ENCODE data around the gene TBRG4.
A peak's percentile ranks its signal among the peaks of the same experiment; 100 is the strongest.
"Not testable (repeated sequence)": the region's sequence is repeated elsewhere in the genome, so short reads cannot be mapped to it uniquely, and the experiment has no call there.

The TBRG4 gene

GRCh38 chr7:45114926-45115325, 3.4 kb upstream of the TBRG4 start:
- no peak for DNase-seq

GRCh38 chr7:45114257-45114656, 2.8 kb upstream of the TBRG4 start:
- DNase-seq: not testable (repeated sequence)

- no peak for DNase-seq
Observed at GRCh38 chr7:45112648-45113047, 1.2 kb upstream of the TBRG4 start.

- no peak for DNase-seq
Observed at GRCh38 chr7:45108863-45109262, 2.6 kb downstream of the TBRG4 start.

- no peak for DNase-seq
Observed at GRCh38 chr7:45107356-45107755, 4.1 kb downstream of the TBRG4 start.

- DNase-seq: no peak
Observed at GRCh38 chr7:45106820-45107219, 4.7 kb downstream of the TBRG4 start.

GRCh38 chr7:45105588-45106188, 5.8 kb downstream of the TBRG4 start:
- DNase-seq: no peak

GRCh38 chr7:45104844-45105587, 6.5 kb downstream of the TBRG4 start:
- no peak for DNase-seq

- DNase-seq: no peak
Observed at GRCh38 chr7:45103958-45104843, 7.3 kb downstream of the TBRG4 start.

GRCh38 chr7:45102785-45103712, 8.4 kb downstream of the TBRG4 start:
- no peak for DNase-seq

GRCh38 chr7:45101748-45102147, 9.7 kb downstream of the TBRG4 start:
- no peak for DNase-seq

- DNase-seq: no peak
Observed at GRCh38 chr7:45100761-45101480, 10.6 kb downstream of the TBRG4 start.

GRCh38 chr7:45099891-45100760, 11.4 kb downstream of the TBRG4 start:
- DNase-seq: no peak

- DNase-seq: no peak
Observed at GRCh38 chr7:45098983-45099839, 12.3 kb downstream of the TBRG4 start.

GRCh38 chr7:45092931-45093235, 18.6 kb downstream of the TBRG4 start:
- no peak for DNase-seq

- no peak for DNase-seq
Observed at GRCh38 chr7:45092100-45092930, 19.2 kb downstream of the TBRG4 start.

GRCh38 chr7:45089341-45089891, 22.1 kb downstream of the TBRG4 start:
- DNase-seq: peak; percentile 95 to 96

- peak; percentile 82 to 92 for DNase-seq
Observed at GRCh38 chr7:45088821-45089340, 22.6 kb downstream of the TBRG4 start, which contains the start of gene NACAD. Gene NACAD (minus strand): TSS chr7:45088969. CDS start chr7:45088894, 75 bp downstream.
